HepG2 (cell line): ENCODE results near the gene EIF3L. TPM values are rescaled to one million over a fixed set of nuclear protein-coding genes. Genes with fewer than 3 reads are reported as not detected.

Experiments
- ATAC-seq: fragments of 200-7000 bp; cut with Tn5 transposase; 3 replicates; pipeline ENCODE4 v1.9.1; 2020; ENCODE audit warnings: mild to moderate bottlenecking, moderate library complexity
- BruUV-seq: library from RNA; stranded (reverse); fragments of 400-500 nt; replicated peaks from 2 replicates; lab custom pipeline; 2021; lab: Mats Ljungman, UMichigan
- CTCF ChIA-PET: fragments of 300-600 bp; formaldehyde crosslinking; extraction: SDS; loops from one replicate; lab custom pipeline; 2021; ENCODE audit warnings: low total read pairs, inconsistent platforms, low intra/inter-chr PET ratio; lab: Yijun Ruan, JAX
- POLR2A ChIA-PET: fragments of 350-600 bp; sonication (Branson Sonifier 250); formaldehyde crosslinking; loops from one replicate; lab custom pipeline; 2020; ENCODE audit warnings: antibody characterized with exemption, inconsistent platforms; lab: Yijun Ruan, JAX
- DNase-seq: peaks from one replicate; pipeline ENCODE4 v3.0.0-alpha.2; 2015; ENCODE audit warnings: low spot score
- FAIRE-seq: peaks from 3 replicates; lab custom pipeline; 2011; peaks lifted over from hg19 to GRCh38; lab: Jason Lieb, UNC
- H2AFZ ChIP-seq: one replicate; pipeline ENCODE4 v1.6.1; 2011; ENCODE audit warnings: low read length, inconsistent platforms
- H3K27ac ChIP-seq: fragments of 300-600 bp; 3 replicates; pipeline ENCODE4 v1.8.0; 2011; ENCODE audit warnings: mixed run types, mild to moderate bottlenecking, mixed read lengths, low read length, inconsistent platforms; ENCODE audit not compliant: insufficient read depth; ENCODE audit errors: extremely low read length
- H3K27me3 ChIP-seq, 2 experiments: fragments of 200-600 bp in 1 of 2; 2 replicates in 1 of 2; 3 replicates in 1 of 2; pipeline versions ENCODE4 v1.6.0 to v1.8.0; 2011; ENCODE audit warnings: low read length in 2 of 2, mild to moderate bottlenecking in 2 of 2, moderate library complexity in 2 of 2, inconsistent platforms in 1 of 2; ENCODE audit not compliant: insufficient read depth in 2 of 2, control insufficient read depth in 1 of 2
- H3K36me3 ChIP-seq, 2 experiments: fragments of 200-600 bp in 1 of 2; replicated peaks in 1 of 2; 2 replicates in 1 of 2; 3 replicates in 1 of 2; pipeline versions ENCODE4 v1.5.1 to v1.8.0; 2011; ENCODE audit warnings: low read length in 2 of 2, inconsistent platforms in 1 of 2; ENCODE audit not compliant: insufficient read depth in 2 of 2, control insufficient read depth in 1 of 2
- H3K4me1 ChIP-seq: 2 replicates; pipeline ENCODE4 v1.5.1; 2012; ENCODE audit warnings: low read length, inconsistent platforms; ENCODE audit not compliant: insufficient read depth
- H3K4me2 ChIP-seq: 2 replicates; pipeline ENCODE4 v1.6.0; 2011; ENCODE audit warnings: low read depth, low read length, inconsistent platforms
- H3K4me3 ChIP-seq, 3 experiments: fragments of 200-600 bp in 1 of 3; sonication (generic), shearing (Covaris generic) in 1 of 3; replicated peaks in 1 of 3; 2 replicates each; pipeline ENCODE4 v1.5.1; 2011 to 2016; ENCODE audit warnings: low read length in 3 of 3, inconsistent platforms in 2 of 3, low read depth in 2 of 3, mild to moderate bottlenecking in 2 of 3, control low read depth in 1 of 3, mixed read lengths in 1 of 3; ENCODE audit not compliant: insufficient read depth in 1 of 3
- H3K79me2 ChIP-seq: one replicate; pipeline ENCODE4 v1.6.1; 2011; ENCODE audit warnings: low read length, inconsistent platforms; ENCODE audit not compliant: insufficient read depth
- H3K9ac ChIP-seq: 2 replicates; pipeline ENCODE4 v1.6.0; 2011; ENCODE audit warnings: mild to moderate bottlenecking, low read depth, low read length, inconsistent platforms; ENCODE audit not compliant: insufficient read depth
- H3K9me3 ChIP-seq: 2 replicates; pipeline ENCODE4 v1.5.1; 2012; ENCODE audit warnings: mild to moderate bottlenecking, low read length
- H4K20me1 ChIP-seq: 2 replicates; pipeline ENCODE4 v1.6.0; 2011; ENCODE audit warnings: inconsistent platforms, mild to moderate bottlenecking, low read length, moderate library complexity; ENCODE audit not compliant: insufficient read depth
- ELF1 ChIP-seq: sonication (generic); formaldehyde crosslinking; IDR thresholded peaks from 2 replicates; pipeline ENCODE4 v1.4.0; 2020; ENCODE audit warnings: missing genetic modification reagents
- JARID2 ChIP-seq: sonication (generic); formaldehyde crosslinking; IDR thresholded peaks from 2 replicates; pipeline ENCODE4 v1.8.1; 2023; ENCODE audit warnings: missing genetic modification reagents, inconsistent platforms; ENCODE audit not compliant: insufficient replicate concordance
- KLF16 ChIP-seq, 2 experiments: sonication (generic) in 1 of 2; formaldehyde crosslinking in 1 of 2; IDR thresholded peaks; 2 replicates each; pipeline versions ENCODE4 v1.6.1 to v1.8.0; 2016 to 2023; ENCODE audit warnings: missing genetic modification reagents in 2 of 2, missing compliant biosample characterization in 1 of 2
- LCORL ChIP-seq, 2 experiments: fragments of 450-650 bp in 1 of 2; sonication (generic) in 1 of 2; formaldehyde crosslinking in 1 of 2; IDR thresholded peaks; 2 replicates each; pipeline versions ENCODE4 v1.5.0 to v1.6.1; 2017 to 2020; ENCODE audit warnings: antibody characterized with exemption in 1 of 2, missing genetic modification reagents in 1 of 2
- MTERF4 ChIP-seq: sonication (generic); formaldehyde crosslinking; IDR thresholded peaks from 2 replicates; pipeline ENCODE4 v1.8.0; 2023; ENCODE audit warnings: mild to moderate bottlenecking, missing genetic modification reagents
- THAP11 ChIP-seq: IDR thresholded peaks from 2 replicates; pipeline ENCODE4 v1.6.1; 2016; ENCODE audit warnings: missing biosample characterization, missing genetic modification reagents
- ZFX ChIP-seq: sonication (generic); formaldehyde crosslinking; IDR thresholded peaks from 2 replicates; pipeline ENCODE4 v1.4.0; 2020; ENCODE audit warnings: mild to moderate bottlenecking, low read depth, missing genetic modification reagents, moderate library complexity
- ZNF282 ChIP-seq: fragments of 450-650 bp; IDR thresholded peaks from 2 replicates; pipeline ENCODE4 v1.6.1; 2018; ENCODE audit not compliant: partially characterized antibody
- ZNF607 ChIP-seq: sonication (generic); formaldehyde crosslinking; IDR thresholded peaks from 2 replicates; pipeline ENCODE4 v1.5.1; 2020; ENCODE audit warnings: missing genetic modification reagents, mild to moderate bottlenecking, borderline replicate concordance
- ZNF746 ChIP-seq: sonication (generic); formaldehyde crosslinking; IDR thresholded peaks from 2 replicates; pipeline ENCODE4 v1.8.0; 2022; ENCODE audit warnings: mild to moderate bottlenecking, missing genetic modification reagents
- WGBS: methylation state at CpG from one replicate; pipeline ENCODE4 v1.1.6; 2017; ENCODE audit warnings: low lambda C conversion rate; 5-methylcytosine and 5-hydroxymethylcytosine counted together
- in situ Hi-C: cut with HindIII; loops from 2 replicates; pipeline ENCODE4 v1.10.0; 2017; ENCODE audit warnings: low pct_unique_long_range_greater_than_20kb; ENCODE audit not compliant: extremely low pct_ligation_motif_present
- intact Hi-C: fragments of 100-400 bp; cut with micrococcal nuclease; formaldehyde crosslinking; loops from one replicate; pipeline ENCODE4 v1.10.0; 2022; ENCODE audit not compliant: unreplicated experiment
- polyA plus RNA-seq, 8 experiments: library from polyadenylated mRNA; depleted of rRNA in 3 of 8; stranded (reverse) in 7 of 8; unstranded in 1 of 8; fragments of >200 nt; fragmentation: Illumina TruSeq in 4 of 8; extraction: Trizol in 4 of 8; gene quantifications; 2 replicates each; pipeline versions ENCODE4 v1.2.1 to v1.2.3, GENCODE V29; 2011 to 2016; ENCODE audit warnings: low read depth in 4 of 8, missing spikeins in 1 of 8, mixed read lengths in 1 of 8; ENCODE audit not compliant: insufficient read depth in 1 of 8
- total RNA-seq, 5 experiments: library from RNA; depleted of rRNA; stranded (reverse); fragments of >200 nt; fragmentation: Illumina TruSeq; extraction: Trizol; gene quantifications; 2 replicates each; pipeline ENCODE4 v1.2.3, GENCODE V29; 2016; ENCODE audit warnings: low read depth in 1 of 5
- TF ChIP-seq, protein P1 (sequence below): sonication (generic); formaldehyde crosslinking; IDR thresholded peaks from 2 replicates; pipeline ENCODE4 v1.4.0; 2020; ENCODE audit warnings: missing genetic modification reagents
- TF ChIP-seq, protein P2 (sequence below): IDR thresholded peaks from 2 replicates; pipeline ENCODE4 v1.6.1; 2016; ENCODE audit warnings: low read depth, control low read depth

EIF3L gene
- total and polyA plus RNA-seq, 2 of the 13 experiments (the other 11 are each of a cell fraction or from before 2014, with no cell fraction given) = 514 to 793 TPM

- Histone ChIP-seq H4K20me1 (no peaks in the 10 kb centered on the region), H3K27ac (no peak overlapping the region)
Measured at GRCh38 chr22:37854946-37855345, 5.7 kb downstream of the EIF3L start.

More at GRCh38 chr22:37854946-37855345, 5.7 kb downstream of the EIF3L start:
- in situ Hi-C loops = no loop called here
- H3K4me2 ChIP-seq = no peak overlapping the region
- ChIA-PET CTCF (no interaction called here), POLR2A (interaction anchor here (0.9 to 1.1 kb wide), 3 partner anchors 9 to 79 kb away, joined by 3 read pairs; no protein-coding TSS in a partner anchor)
- no peak overlapping the region for H2AFZ ChIP-seq
- H3K4me3 ChIP-seq = no peak overlapping the region
- intact Hi-C loops = no loop called here
- DNase-seq = no peak
- peaks cover 33% of the 10 kb centered on the region for H3K4me1 ChIP-seq
- no peak overlapping the region for H3K9ac ChIP-seq
- no TSS peak for BruUV-seq
- no peak for ATAC-seq
- H3K9me3 ChIP-seq = no peaks in the 10 kb centered on the region
- H3K27me3 ChIP-seq = no peaks in the 10 kb centered on the region; a peak in 1 of 5 replicates
- no peak for TF ChIP-seq ZNF607 (CRISPR knock-in tag)
- no peak for TF ChIP-seq JARID2
- no peak for TF ChIP-seq THAP11 (CRISPR knock-in tag)
- TF ChIP-seq, protein P1, sequence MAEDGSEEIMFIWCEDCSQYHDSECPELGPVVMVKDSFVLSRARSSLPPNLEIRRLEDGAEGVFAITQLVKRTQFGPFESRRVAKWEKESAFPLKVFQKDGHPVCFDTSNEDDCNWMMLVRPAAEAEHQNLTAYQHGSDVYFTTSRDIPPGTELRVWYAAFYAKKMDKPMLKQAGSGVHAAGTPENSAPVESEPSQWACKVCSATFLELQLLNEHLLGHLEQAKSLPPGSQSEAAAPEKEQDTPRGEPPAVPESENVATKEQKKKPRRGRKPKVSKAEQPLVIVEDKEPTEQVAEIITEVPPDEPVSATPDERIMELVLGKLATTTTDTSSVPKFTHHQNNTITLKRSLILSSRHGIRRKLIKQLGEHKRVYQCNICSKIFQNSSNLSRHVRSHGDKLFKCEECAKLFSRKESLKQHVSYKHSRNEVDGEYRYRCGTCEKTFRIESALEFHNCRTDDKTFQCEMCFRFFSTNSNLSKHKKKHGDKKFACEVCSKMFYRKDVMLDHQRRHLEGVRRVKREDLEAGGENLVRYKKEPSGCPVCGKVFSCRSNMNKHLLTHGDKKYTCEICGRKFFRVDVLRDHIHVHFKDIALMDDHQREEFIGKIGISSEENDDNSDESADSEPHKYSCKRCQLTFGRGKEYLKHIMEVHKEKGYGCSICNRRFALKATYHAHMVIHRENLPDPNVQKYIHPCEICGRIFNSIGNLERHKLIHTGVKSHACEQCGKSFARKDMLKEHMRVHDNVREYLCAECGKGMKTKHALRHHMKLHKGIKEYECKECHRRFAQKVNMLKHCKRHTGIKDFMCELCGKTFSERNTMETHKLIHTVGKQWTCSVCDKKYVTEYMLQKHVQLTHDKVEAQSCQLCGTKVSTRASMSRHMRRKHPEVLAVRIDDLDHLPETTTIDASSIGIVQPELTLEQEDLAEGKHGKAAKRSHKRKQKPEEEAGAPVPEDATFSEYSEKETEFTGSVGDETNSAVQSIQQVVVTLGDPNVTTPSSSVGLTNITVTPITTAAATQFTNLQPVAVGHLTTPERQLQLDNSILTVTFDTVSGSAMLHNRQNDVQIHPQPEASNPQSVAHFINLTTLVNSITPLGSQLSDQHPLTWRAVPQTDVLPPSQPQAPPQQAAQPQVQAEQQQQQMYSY = no peak
- no peak for TF ChIP-seq LCORL (IDR thresholded peaks at IDR 0.05)
- no peak for TF ChIP-seq LCORL (CRISPR knock-in tag; IDR thresholded peaks at IDR 0.05)
- no peak for TF ChIP-seq KLF16 (CRISPR knock-in tag; IDR thresholded peaks at IDR 0.05)
- TF ChIP-seq, protein P2, sequence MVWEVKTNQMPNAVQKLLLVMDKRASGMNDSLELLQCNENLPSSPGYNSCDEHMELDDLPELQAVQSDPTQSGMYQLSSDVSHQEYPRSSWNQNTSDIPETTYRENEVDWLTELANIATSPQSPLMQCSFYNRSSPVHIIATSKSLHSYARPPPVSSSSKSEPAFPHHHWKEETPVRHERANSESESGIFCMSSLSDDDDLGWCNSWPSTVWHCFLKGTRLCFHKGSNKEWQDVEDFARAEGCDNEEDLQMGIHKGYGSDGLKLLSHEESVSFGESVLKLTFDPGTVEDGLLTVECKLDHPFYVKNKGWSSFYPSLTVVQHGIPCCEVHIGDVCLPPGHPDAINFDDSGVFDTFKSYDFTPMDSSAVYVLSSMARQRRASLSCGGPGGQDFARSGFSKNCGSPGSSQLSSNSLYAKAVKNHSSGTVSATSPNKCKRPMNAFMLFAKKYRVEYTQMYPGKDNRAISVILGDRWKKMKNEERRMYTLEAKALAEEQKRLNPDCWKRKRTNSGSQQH (CRISPR knock-in tag) = no peak
- no peak for TF ChIP-seq ZNF746 (CRISPR knock-in tag)
- TF ChIP-seq ELF1 (CRISPR knock-in tag) = no peak
- no peak for TF ChIP-seq ZFX (CRISPR knock-in tag)
- no peak for TF ChIP-seq ZNF282
- no peak for TF ChIP-seq MTERF4 (CRISPR knock-in tag)
- no peak for FAIRE-seq
- peaks cover 44% of the 10 kb centered on the region for H3K79me2 ChIP-seq
- WGBS = 80% methylated on average over 2 of the region's 2 CpGs
- peaks cover 18 to 79% of the 10 kb centered on the region in 2 experiments for H3K36me3 ChIP-seq
